ENCODE results near the gene SLC1A3. TPM values are rescaled to one million over a fixed set of nuclear protein-coding genes. Genes with fewer than 3 reads are reported as not detected.
"Not testable (repeated sequence)": the region's sequence is repeated elsewhere in the genome, so short reads cannot be mapped to it uniquely, and the experiment has no call there.

The SLC1A3 gene
- polyA plus RNA-seq, 2 donors, result 13.5 to 16.1 TPM

GRCh38 chr5:36638056-36638455 lies 31.6 kb downstream of the SLC1A3 start:
- 54 to 60% methylated on average over 4 of the region's 4 CpGs for WGBS, 2 donors
- no peaks in the 10 kb centered on the region for H3K9me3 ChIP-seq (ENCODE audit: control insufficient read depth in 2 of 2, insufficient read depth in 1 of 2, low read depth in 1 of 2, low read length in 1 of 2)

GRCh38 chr5:36640949-36641348 lies 34.5 kb downstream of the SLC1A3 start:
- Histone ChIP-seq H3K36me3 (ENCODE audit: control insufficient read depth in 2 of 2, insufficient read depth in 2 of 2, low read length in 1 of 2) (peaks cover 0 to 2% of the 10 kb centered on the region in 2 donors), H3K9me3 (ENCODE audit: control insufficient read depth in 2 of 2, insufficient read depth in 1 of 2, low read depth in 1 of 2, low read length in 1 of 2) (no peaks in the 10 kb centered on the region), H3K27ac (ENCODE audit: low read depth in 2 of 2, low read length in 1 of 2) (no peak overlapping the region), H3K4me1 (ENCODE audit: control insufficient read depth in 2 of 2, insufficient read depth in 2 of 2, low read length in 1 of 2) (no peaks in the 10 kb centered on the region), H3K27me3 (ENCODE audit: control insufficient read depth in 1 of 2, insufficient read depth in 2 of 2, low read length in 2 of 2) (no peaks in the 10 kb centered on the region), H3K4me3 (ENCODE audit: low read depth in 1 of 2, low read length in 2 of 2) (no peak overlapping the region)
- 41 to 52% methylated on average over 1 of the region's 1 CpG for WGBS, 2 donors

More at GRCh38 chr5:36638056-36638455, 31.6 kb downstream of the SLC1A3 start:
- Histone ChIP-seq H3K36me3 (ENCODE audit: control insufficient read depth in 2 of 2, insufficient read depth in 2 of 2, low read length in 1 of 2) (peaks cover 0 to 2% of the 10 kb centered on the region in 2 donors), H3K4me1 (ENCODE audit: control insufficient read depth in 2 of 2, insufficient read depth in 2 of 2, low read length in 1 of 2) (no peaks in the 10 kb centered on the region), H3K27me3 (ENCODE audit: control insufficient read depth in 1 of 2, insufficient read depth in 2 of 2, low read length in 2 of 2) (no peaks in the 10 kb centered on the region), H3K4me3 (ENCODE audit: low read depth in 1 of 2, low read length in 2 of 2) (no peak overlapping the region), H3K27ac (ENCODE audit: low read depth in 2 of 2, low read length in 1 of 2) (no peak overlapping the region)

- Histone ChIP-seq H3K9me3 (ENCODE audit: control insufficient read depth in 2 of 2, insufficient read depth in 1 of 2, low read depth in 1 of 2, low read length in 1 of 2) (no peaks in the 10 kb centered on the region), H3K27me3 (ENCODE audit: control insufficient read depth in 1 of 2, insufficient read depth in 2 of 2, low read length in 2 of 2) (no peaks in the 10 kb centered on the region), H3K27ac (ENCODE audit: low read depth in 2 of 2, low read length in 1 of 2) (no peak overlapping the region), H3K4me3 (ENCODE audit: low read depth in 1 of 2, low read length in 2 of 2) (no peak overlapping the region), H3K4me1 (ENCODE audit: control insufficient read depth in 2 of 2, insufficient read depth in 2 of 2, low read length in 1 of 2) (no peaks in the 10 kb centered on the region), H3K36me3 (ENCODE audit: control insufficient read depth in 2 of 2, insufficient read depth in 2 of 2, low read length in 1 of 2) (peaks cover 0 to 2% of the 10 kb centered on the region in 2 donors)
Observed at GRCh38 chr5:36641431-36641830, 35.0 kb downstream of the SLC1A3 start.

GRCh38 chr5:36642089-36642488 lies 35.7 kb downstream of the SLC1A3 start:
- no peaks in the 10 kb centered on the region for H3K4me1 ChIP-seq (ENCODE audit: control insufficient read depth in 2 of 2, insufficient read depth in 2 of 2, low read length in 1 of 2)
- H3K27ac ChIP-seq (ENCODE audit: low read depth in 2 of 2, low read length in 1 of 2), result no peak overlapping the region
- WGBS, 2 donors, result 55 to 67% methylated on average over 4 of the region's 4 CpGs
- H3K36me3 ChIP-seq (ENCODE audit: control insufficient read depth in 2 of 2, insufficient read depth in 2 of 2, low read length in 1 of 2), result peaks cover 0 to under 1% of the 10 kb centered on the region in 2 donors
- no peaks in the 10 kb centered on the region for H3K27me3 ChIP-seq (ENCODE audit: control insufficient read depth in 1 of 2, insufficient read depth in 2 of 2, low read length in 2 of 2)
- no peaks in the 10 kb centered on the region for H3K9me3 ChIP-seq (ENCODE audit: control insufficient read depth in 2 of 2, insufficient read depth in 1 of 2, low read depth in 1 of 2, low read length in 1 of 2)
- H3K4me3 ChIP-seq (ENCODE audit: low read depth in 1 of 2, low read length in 2 of 2), result no peak overlapping the region

GRCh38 chr5:36643162-36643561 lies 36.8 kb downstream of the SLC1A3 start:
- no peaks in the 10 kb centered on the region for H3K27me3 ChIP-seq (ENCODE audit: control insufficient read depth in 1 of 2, insufficient read depth in 2 of 2, low read length in 2 of 2)
- H3K4me3 ChIP-seq (ENCODE audit: low read depth in 1 of 2, low read length in 2 of 2), result no peak overlapping the region
- 82 to 96% methylated on average over 1 of the region's 1 CpG for WGBS, 2 donors
- H3K27ac ChIP-seq (ENCODE audit: low read depth in 2 of 2, low read length in 1 of 2), result no peak overlapping the region
- H3K36me3 ChIP-seq (ENCODE audit: control insufficient read depth in 2 of 2, insufficient read depth in 2 of 2, low read length in 1 of 2), result no peaks in the 10 kb centered on the region
- H3K9me3 ChIP-seq (ENCODE audit: control insufficient read depth in 2 of 2, insufficient read depth in 1 of 2, low read depth in 1 of 2, low read length in 1 of 2), result no peaks in the 10 kb centered on the region
- no peaks in the 10 kb centered on the region for H3K4me1 ChIP-seq (ENCODE audit: control insufficient read depth in 2 of 2, insufficient read depth in 2 of 2, low read length in 1 of 2)

GRCh38 chr5:36643841-36644240 lies 37.4 kb downstream of the SLC1A3 start:
- H3K27me3 ChIP-seq (ENCODE audit: control insufficient read depth in 1 of 2, insufficient read depth in 2 of 2, low read length in 2 of 2); H3K9me3 ChIP-seq (ENCODE audit: control insufficient read depth in 2 of 2, insufficient read depth in 1 of 2, low read depth in 1 of 2, low read length in 1 of 2); H3K4me3 ChIP-seq (ENCODE audit: low read depth in 1 of 2, low read length in 2 of 2); H3K4me1 ChIP-seq (ENCODE audit: control insufficient read depth in 2 of 2, insufficient read depth in 2 of 2, low read length in 1 of 2); H3K36me3 ChIP-seq (ENCODE audit: control insufficient read depth in 2 of 2, insufficient read depth in 2 of 2, low read length in 1 of 2); H3K27ac ChIP-seq (ENCODE audit: low read depth in 2 of 2, low read length in 1 of 2): not testable (repeated sequence)
- WGBS, 2 donors, result 75 to 82% methylated on average over 5 of the region's 5 CpGs

GRCh38 chr5:36644727-36645126 lies 38.3 kb downstream of the SLC1A3 start:
- Histone ChIP-seq H3K27ac (ENCODE audit: low read depth in 2 of 2, low read length in 1 of 2) (no peak overlapping the region), H3K4me3 (ENCODE audit: low read depth in 1 of 2, low read length in 2 of 2) (no peak overlapping the region), H3K4me1 (ENCODE audit: control insufficient read depth in 2 of 2, insufficient read depth in 2 of 2, low read length in 1 of 2) (no peaks in the 10 kb centered on the region), H3K9me3 (ENCODE audit: control insufficient read depth in 2 of 2, insufficient read depth in 1 of 2, low read depth in 1 of 2, low read length in 1 of 2) (no peaks in the 10 kb centered on the region), H3K27me3 (ENCODE audit: control insufficient read depth in 1 of 2, insufficient read depth in 2 of 2, low read length in 2 of 2) (no peaks in the 10 kb centered on the region), H3K36me3 (ENCODE audit: control insufficient read depth in 2 of 2, insufficient read depth in 2 of 2, low read length in 1 of 2) (no peaks in the 10 kb centered on the region)
- WGBS, 2 donors, result 85 to 92% methylated on average over 3 of the region's 3 CpGs

- Histone ChIP-seq H3K36me3 (ENCODE audit: control insufficient read depth in 2 of 2, insufficient read depth in 2 of 2, low read length in 1 of 2) (no peaks in the 10 kb centered on the region), H3K4me1 (ENCODE audit: control insufficient read depth in 2 of 2, insufficient read depth in 2 of 2, low read length in 1 of 2) (no peaks in the 10 kb centered on the region), H3K27ac (ENCODE audit: low read depth in 2 of 2, low read length in 1 of 2) (no peak overlapping the region), H3K9me3 (ENCODE audit: control insufficient read depth in 2 of 2, insufficient read depth in 1 of 2, low read depth in 1 of 2, low read length in 1 of 2) (no peaks in the 10 kb centered on the region), H3K27me3 (ENCODE audit: control insufficient read depth in 1 of 2, insufficient read depth in 2 of 2, low read length in 2 of 2) (no peaks in the 10 kb centered on the region), H3K4me3 (ENCODE audit: low read depth in 1 of 2, low read length in 2 of 2) (no peak overlapping the region)
- 86% methylated on average over 3 of the region's 3 CpGs for WGBS, 2 donors
Observed at GRCh38 chr5:36646100-36646499, 39.7 kb downstream of the SLC1A3 start.

- Histone ChIP-seq H3K9me3 (ENCODE audit: control insufficient read depth in 2 of 2, insufficient read depth in 1 of 2, low read depth in 1 of 2, low read length in 1 of 2) (no peaks in the 10 kb centered on the region), H3K27ac (ENCODE audit: low read depth in 2 of 2, low read length in 1 of 2) (no peak overlapping the region), H3K4me1 (ENCODE audit: control insufficient read depth in 2 of 2, insufficient read depth in 2 of 2, low read length in 1 of 2) (no peaks in the 10 kb centered on the region), H3K27me3 (ENCODE audit: control insufficient read depth in 1 of 2, insufficient read depth in 2 of 2, low read length in 2 of 2) (no peaks in the 10 kb centered on the region), H3K4me3 (ENCODE audit: low read depth in 1 of 2, low read length in 2 of 2) (no peak overlapping the region), H3K36me3 (ENCODE audit: control insufficient read depth in 2 of 2, insufficient read depth in 2 of 2, low read length in 1 of 2) (no peaks in the 10 kb centered on the region)
- WGBS, 2 donors, result 87 to 88% methylated on average over 3 of the region's 3 CpGs
Observed at GRCh38 chr5:36646507-36647023, 40.2 kb downstream of the SLC1A3 start.

- Histone ChIP-seq H3K9me3 (ENCODE audit: control insufficient read depth in 2 of 2, insufficient read depth in 1 of 2, low read depth in 1 of 2, low read length in 1 of 2) (no peaks in the 10 kb centered on the region), H3K36me3 (ENCODE audit: control insufficient read depth in 2 of 2, insufficient read depth in 2 of 2, low read length in 1 of 2) (no peaks in the 10 kb centered on the region), H3K27ac (ENCODE audit: low read depth in 2 of 2, low read length in 1 of 2) (no peak overlapping the region), H3K4me3 (ENCODE audit: low read depth in 1 of 2, low read length in 2 of 2) (no peak overlapping the region), H3K4me1 (ENCODE audit: control insufficient read depth in 2 of 2, insufficient read depth in 2 of 2, low read length in 1 of 2) (no peaks in the 10 kb centered on the region), H3K27me3 (ENCODE audit: control insufficient read depth in 1 of 2, insufficient read depth in 2 of 2, low read length in 2 of 2) (no peaks in the 10 kb centered on the region)
Observed at GRCh38 chr5:36647046-36647445, 40.6 kb downstream of the SLC1A3 start.

Measured in esophagus (tissue), 2 donors.